ENCODE results near the gene NBL1. TPM values are rescaled to one million over a fixed set of nuclear protein-coding genes. Genes with fewer than 3 reads are reported as not detected.

NBL1 gene
- total RNA-seq, 1 donor, result 61.3 TPM

DNA sequence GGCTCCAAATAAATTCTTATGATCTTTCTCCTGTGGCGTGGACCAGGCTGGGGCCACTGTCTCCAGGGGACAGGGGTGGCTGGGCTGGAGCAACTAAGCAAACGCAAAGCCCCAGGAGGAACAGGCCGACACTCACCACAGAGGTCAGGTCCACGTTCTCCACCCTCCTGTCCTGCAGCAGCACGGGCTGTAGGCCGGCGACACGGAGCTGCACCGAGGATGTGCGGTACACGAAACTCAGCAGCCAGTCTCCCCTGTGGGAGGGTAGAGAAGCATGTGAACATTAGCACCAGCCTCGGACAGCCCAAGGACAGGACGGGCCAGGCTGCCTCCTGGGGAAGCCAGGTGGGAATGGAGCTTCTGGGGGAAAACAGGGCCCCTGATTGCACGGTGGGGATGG, 50.2 kb downstream of the NBL1 start:
- DNase-seq (ENCODE audit: low read depth), result no peak
- H3K4me3 ChIP-seq (ENCODE audit: low read depth, low read length), result no peak overlapping the region
- TF ChIP-seq, protein P1, sequence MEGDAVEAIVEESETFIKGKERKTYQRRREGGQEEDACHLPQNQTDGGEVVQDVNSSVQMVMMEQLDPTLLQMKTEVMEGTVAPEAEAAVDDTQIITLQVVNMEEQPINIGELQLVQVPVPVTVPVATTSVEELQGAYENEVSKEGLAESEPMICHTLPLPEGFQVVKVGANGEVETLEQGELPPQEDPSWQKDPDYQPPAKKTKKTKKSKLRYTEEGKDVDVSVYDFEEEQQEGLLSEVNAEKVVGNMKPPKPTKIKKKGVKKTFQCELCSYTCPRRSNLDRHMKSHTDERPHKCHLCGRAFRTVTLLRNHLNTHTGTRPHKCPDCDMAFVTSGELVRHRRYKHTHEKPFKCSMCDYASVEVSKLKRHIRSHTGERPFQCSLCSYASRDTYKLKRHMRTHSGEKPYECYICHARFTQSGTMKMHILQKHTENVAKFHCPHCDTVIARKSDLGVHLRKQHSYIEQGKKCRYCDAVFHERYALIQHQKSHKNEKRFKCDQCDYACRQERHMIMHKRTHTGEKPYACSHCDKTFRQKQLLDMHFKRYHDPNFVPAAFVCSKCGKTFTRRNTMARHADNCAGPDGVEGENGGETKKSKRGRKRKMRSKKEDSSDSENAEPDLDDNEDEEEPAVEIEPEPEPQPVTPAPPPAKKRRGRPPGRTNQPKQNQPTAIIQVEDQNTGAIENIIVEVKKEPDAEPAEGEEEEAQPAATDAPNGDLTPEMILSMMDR (IDR thresholded peaks at IDR 0.05; ENCODE audit: insufficient read depth, low read depth, low read length), result no peak

DNA sequence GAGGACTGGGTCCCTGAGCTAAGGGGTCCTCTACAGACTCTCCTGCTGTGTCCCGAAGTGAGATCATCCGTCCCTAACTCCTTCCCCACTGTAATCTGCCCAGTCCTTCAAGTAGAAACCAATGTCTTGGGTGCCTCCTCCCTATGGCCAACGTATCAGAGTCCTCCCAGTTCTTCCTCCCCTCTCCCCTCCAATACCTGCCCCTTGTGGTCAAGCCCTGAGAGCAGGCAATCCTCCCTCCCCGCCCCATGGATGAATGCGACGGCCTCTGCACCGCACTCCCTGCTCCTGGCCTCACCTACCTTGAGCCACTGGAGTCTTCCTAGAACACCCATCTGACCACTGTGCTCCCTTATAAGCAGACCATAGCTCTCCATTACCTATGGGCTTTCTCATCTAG, 51.7 kb downstream of the NBL1 start:
- no peak for DNase-seq (ENCODE audit: low read depth)
- H3K4me3 ChIP-seq (ENCODE audit: low read depth, low read length), result no peak overlapping the region
- TF ChIP-seq, protein P1 (IDR thresholded peaks at IDR 0.05; ENCODE audit: insufficient read depth, low read depth, low read length), result no peak

DNA sequence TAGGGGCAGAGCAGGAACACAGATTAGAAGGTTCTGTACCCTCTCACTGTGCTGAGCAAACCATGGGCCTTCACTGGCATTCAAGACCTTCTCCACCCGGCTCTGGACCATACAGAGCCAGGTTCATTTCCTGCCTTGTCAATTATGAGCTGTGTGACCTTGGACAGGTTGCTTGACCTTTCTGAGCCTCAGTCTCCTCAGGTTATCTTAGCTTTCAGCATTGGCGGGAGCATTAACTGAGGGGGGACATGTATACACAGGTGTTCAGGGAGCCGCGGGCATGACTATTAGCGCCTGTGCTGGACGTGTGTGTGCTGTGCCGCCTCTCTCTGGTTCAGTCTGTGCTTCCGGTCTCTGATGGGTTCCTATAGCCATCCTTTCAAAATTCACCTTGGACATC, 52.7 kb downstream of the NBL1 start:
- no peak overlapping the region for H3K4me3 ChIP-seq (ENCODE audit: low read depth, low read length)
- DNase-seq (ENCODE audit: low read depth), result no peak
- TF ChIP-seq, protein P1 (IDR thresholded peaks at IDR 0.05; ENCODE audit: insufficient read depth, low read depth, low read length), result no peak

DNA sequence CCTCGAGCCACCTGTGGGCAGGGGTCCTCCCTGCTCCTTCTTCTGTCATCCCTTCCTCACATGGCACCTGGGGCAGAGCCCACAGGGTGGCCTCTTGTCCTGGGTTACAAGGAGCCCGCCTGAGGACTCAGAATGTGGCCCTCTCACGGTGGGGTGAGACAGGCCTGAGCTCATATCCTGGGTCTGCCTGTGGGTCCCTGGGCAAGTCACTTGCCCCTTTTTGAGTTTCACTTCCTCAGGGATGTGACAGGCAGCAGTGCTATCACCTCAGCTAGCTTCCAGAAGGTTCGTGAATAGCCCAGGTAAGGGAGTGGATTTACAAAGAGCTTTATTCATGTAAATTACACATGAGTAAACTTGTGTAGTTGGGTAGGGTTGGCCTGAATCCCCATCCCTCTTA, 54.1 kb downstream of the NBL1 start:
- DNase-seq (ENCODE audit: low read depth), result no peak
- no peak overlapping the region for H3K4me3 ChIP-seq (ENCODE audit: low read depth, low read length)

DNA sequence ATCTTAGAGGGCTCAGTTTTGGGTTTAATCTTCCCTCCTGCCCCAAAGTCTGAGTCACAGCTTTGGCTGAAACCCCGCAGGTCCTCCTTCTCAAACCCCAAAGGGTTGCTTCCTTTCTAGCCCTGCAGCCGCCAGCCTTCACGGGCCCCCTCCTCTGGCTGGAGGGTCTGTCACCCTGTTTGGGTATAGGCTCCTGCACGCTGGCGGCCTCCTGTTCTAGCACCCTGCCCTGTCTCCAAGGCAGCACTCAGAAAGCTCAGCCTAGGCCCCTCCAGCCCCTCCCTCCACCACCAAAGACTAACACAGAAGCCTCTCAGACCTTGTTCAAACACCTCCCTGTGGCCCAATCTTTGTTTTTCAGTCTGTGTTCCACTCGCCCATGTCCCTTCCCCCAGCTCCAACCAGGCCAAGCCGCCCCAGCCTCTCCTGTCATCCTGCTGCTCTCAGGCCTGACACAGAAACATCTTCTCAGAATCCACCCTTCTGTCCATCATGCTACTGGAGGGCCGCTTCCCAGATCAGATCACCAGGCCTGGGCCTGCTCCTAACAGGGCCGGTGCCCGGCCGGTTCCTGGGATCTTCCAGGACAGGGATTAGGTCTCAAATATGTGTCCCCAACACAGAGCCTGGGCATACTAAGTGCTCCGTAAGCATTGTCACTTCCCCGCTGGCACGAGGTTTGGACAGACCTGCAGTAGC, 56.1 kb downstream of the NBL1 start:
- DNase-seq (ENCODE audit: low read depth), result no peak
- no peak overlapping the region for H3K4me3 ChIP-seq (ENCODE audit: low read depth, low read length)
- TF ChIP-seq, protein P1 (IDR thresholded peaks at IDR 0.05; ENCODE audit: insufficient read depth, low read depth, low read length), result no peak

More for the DNA sequence above, 54.1 kb downstream of the NBL1 start:
- TF ChIP-seq, protein P1 (IDR thresholded peaks at IDR 0.05; ENCODE audit: insufficient read depth, low read depth, low read length), result no peak

DNA sequence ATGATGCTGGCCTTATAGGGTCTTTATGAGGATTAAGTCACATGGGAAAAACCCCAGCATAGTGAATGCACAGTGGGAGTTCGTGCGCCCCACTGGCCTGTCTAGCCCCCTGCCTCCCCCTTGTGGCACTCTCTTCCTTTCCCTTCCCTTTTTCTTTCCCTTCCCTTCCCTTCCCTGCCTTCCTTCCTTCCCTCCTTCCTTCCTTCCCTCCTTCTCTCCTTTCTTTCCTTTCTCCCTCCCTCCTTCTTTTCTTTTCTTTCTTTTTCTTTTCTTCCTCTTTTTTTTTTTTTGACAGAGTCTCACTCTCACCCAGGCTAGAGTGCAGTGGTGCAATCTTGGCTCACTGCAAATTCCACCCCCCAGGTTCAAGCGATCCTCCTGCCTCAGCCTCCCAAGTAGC, 59.2 kb downstream of the NBL1 start:
- TF ChIP-seq, protein P1 (IDR thresholded peaks at IDR 0.05; ENCODE audit: insufficient read depth, low read depth, low read length), result no peak
- H3K4me3 ChIP-seq (ENCODE audit: low read depth, low read length), result no peak overlapping the region
- DNase-seq (ENCODE audit: low read depth), result no peak
